ENCODE results near the gene ECPAS. TPM values are rescaled to one million over a fixed set of nuclear protein-coding genes. Genes with fewer than 3 reads are reported as not detected.

ECPAS gene
- total RNA-seq, 1 experiment from 2014 or later = 69.4 TPM

- Histone ChIP-seq H3K36me3 (ENCODE audit: control insufficient read depth, insufficient read depth, low read length) (peaks cover 7% of the 10 kb centered on the region; the same call in 1 of the 2 replicates), H3K4me1 (ENCODE audit: control insufficient read depth, insufficient read depth, low read length) (no peaks in the 10 kb centered on the region), H3K9me3 (ENCODE audit: control insufficient read depth, insufficient read depth, low read depth, low read length) (no peaks in the 10 kb centered on the region), H3K4me3 (ENCODE audit: low read depth in 2 of 2, low read length in 2 of 2) (no peak overlapping the region), H3K27ac (ENCODE audit: low read length) (no peak overlapping the region), H3K27me3 (ENCODE audit: control insufficient read depth, insufficient read depth, low read length) (no peaks in the 10 kb centered on the region)
- in situ Hi-C loops (cut with HindIII; ENCODE audit: low pct_unique_long_range_greater_than_20kb, low sequenced_read_pairs) = no loop called here
- intact Hi-C loops (cut with micrococcal nuclease; ENCODE audit: unreplicated experiment) = no loop called here
- POLR2A ChIA-PET = no interaction called here
- TF ChIP-seq REST (IDR thresholded peaks at IDR 0.05; ENCODE audit: insufficient read depth in 1 of 2, low read depth in 2 of 2, low read length in 1 of 2) = no peak
- no peak for TF ChIP-seq TCF7L2 (IDR thresholded peaks at IDR 0.05; ENCODE audit: low read depth, low read length)
- TF ChIP-seq POLR2AphosphoS5 (IDR thresholded peaks at IDR 0.05; ENCODE audit: low read depth, low read length) = no peak
- no peak for TF ChIP-seq CTCF (IDR thresholded peaks at IDR 0.05)
- no peak for TF ChIP-seq SIN3A (IDR thresholded peaks at IDR 0.05; ENCODE audit: borderline replicate concordance, insufficient read depth, low read depth, low read length)
- DNase-seq (ENCODE audit: low read depth, low spot score) (no peak), ATAC-seq (no peak)
- no TSS peak for BruUV-seq (replicated peaks)
- CTCF ChIA-PET = interaction anchor here (0.6 kb wide), 1 partner anchor 166 kb away, joined by 3 read pairs; no protein-coding TSS in a partner anchor
Observed at GRCh38 chr9:111399211-111399739, 84.9 kb downstream of the ECPAS start.

- Histone ChIP-seq H3K9me3 (ENCODE audit: control insufficient read depth, insufficient read depth, low read depth, low read length) (no peaks in the 10 kb centered on the region), H3K36me3 (ENCODE audit: control insufficient read depth, insufficient read depth, low read length) (peaks cover 17% of the 10 kb centered on the region; the same call in 1 of the 2 replicates), H3K27me3 (ENCODE audit: control insufficient read depth, insufficient read depth, low read length) (no peaks in the 10 kb centered on the region), H3K27ac (ENCODE audit: low read length) (no peak overlapping the region), H3K4me3 (ENCODE audit: low read depth in 2 of 2, low read length in 2 of 2) (no peak overlapping the region), H3K4me1 (ENCODE audit: control insufficient read depth, insufficient read depth, low read length) (no peaks in the 10 kb centered on the region)
- ChIA-PET CTCF (no interaction called here), POLR2A (no interaction called here)
- DNase-seq (ENCODE audit: low read depth, low spot score) (no peak), ATAC-seq (no peak)
- BruUV-seq (replicated peaks) = no TSS peak
- in situ Hi-C loops (cut with HindIII; ENCODE audit: low pct_unique_long_range_greater_than_20kb, low sequenced_read_pairs) = no loop called here
- intact Hi-C loops (cut with micrococcal nuclease; ENCODE audit: unreplicated experiment) = no loop called here
- TF ChIP-seq SIN3A (IDR thresholded peaks at IDR 0.05; ENCODE audit: borderline replicate concordance, insufficient read depth, low read depth, low read length) (no peak), TCF7L2 (IDR thresholded peaks at IDR 0.05; ENCODE audit: low read depth, low read length) (no peak), CTCF (IDR thresholded peaks at IDR 0.05) (no peak), REST (IDR thresholded peaks at IDR 0.05; ENCODE audit: insufficient read depth in 1 of 2, low read depth in 2 of 2, low read length in 1 of 2) (no peak), POLR2AphosphoS5 (IDR thresholded peaks at IDR 0.05; ENCODE audit: low read depth, low read length) (no peak)
Observed at GRCh38 chr9:111393971-111394370, 90.2 kb downstream of the ECPAS start.
